GM12892 (cell line): ENCODE data around the gene DRGX.

Source experiments
- POLR2A ChIP-seq: IDR thresholded peaks from 2 replicates; pipeline ENCODE4 v1.6.1; 2011; ENCODE audit warnings: low read depth, low read length, control low read depth
- POLR2AphosphoS5 ChIP-seq: IDR thresholded peaks from 2 replicates; pipeline ENCODE4 v1.6.1; 2011; ENCODE audit warnings: low read depth, low read length, control low read depth

DNA sequence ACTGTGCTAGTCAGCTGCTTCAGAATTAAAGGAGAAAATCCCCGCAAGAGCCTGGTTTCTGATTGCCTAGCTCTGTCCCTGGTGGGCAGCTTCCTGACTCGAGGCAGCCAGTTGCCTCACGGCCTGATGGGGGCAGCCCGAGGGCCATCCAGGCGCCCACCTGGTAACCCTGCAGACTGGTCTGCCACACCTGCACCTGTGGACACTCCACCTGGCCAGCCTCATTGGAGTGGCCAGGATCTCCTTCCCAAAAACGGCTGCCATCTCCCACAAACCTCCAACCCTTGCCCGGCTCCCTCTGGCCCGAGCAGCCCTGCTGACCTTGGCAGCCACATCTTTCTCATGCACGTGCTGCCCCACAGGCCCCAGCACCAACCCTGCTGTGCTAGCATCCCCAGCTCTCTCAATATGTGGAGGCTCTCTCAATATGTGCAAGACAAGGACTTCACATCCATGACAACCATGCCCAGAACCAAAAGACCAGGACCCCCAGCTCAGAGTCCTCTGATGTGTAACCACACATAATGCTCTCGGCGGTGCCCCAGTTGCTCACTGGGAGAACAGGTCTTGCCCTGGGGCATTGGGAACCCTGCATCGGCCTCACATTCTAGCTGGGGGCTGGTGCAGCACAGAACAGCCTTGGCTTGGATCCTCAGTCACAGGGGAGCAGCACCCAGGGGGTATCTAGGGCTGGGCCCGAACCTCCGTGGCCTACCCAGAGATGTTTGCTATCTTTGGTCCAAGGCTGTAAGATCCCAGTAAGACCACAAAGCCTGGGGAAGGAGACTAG is 14.6 kb downstream of the DRGX start:
- no peak for TF ChIP-seq POLR2A
- TF ChIP-seq POLR2AphosphoS5, result no peak
